Measurements from ENCODE around the gene OR2C3.
"Not testable (repeated sequence)": the region's sequence is repeated elsewhere in the genome, so short reads cannot be mapped to it uniquely, and the experiment has no call there.

Gene OR2C3

DNA sequence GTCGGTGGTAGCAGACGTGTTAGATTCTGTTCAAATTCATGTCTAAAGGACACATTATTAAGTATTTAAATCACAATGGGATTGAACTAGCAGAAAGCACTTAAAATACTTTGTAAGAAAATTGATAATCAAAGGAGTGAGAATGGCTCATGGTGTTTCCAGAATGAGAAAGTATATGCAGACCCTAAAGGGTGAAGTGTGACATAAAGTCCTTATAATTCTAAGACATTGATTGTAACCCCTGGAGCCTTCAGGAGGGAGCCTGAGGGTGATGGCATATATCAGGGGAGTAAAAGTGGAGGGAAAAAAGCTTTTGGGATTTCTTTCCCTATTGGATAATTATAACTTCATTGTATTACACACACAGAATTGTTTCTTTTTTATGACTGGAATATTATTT lies at the start of gene OR2C3:
OR2C3 (minus strand) TSS at position 101 of the 400 bp plus-strand sequence. CDS start 3,929 bp downstream, outside the sequence.
- DNase-seq (ENCODE audit: extremely low read depth in 1 of 2, low read depth in 1 of 2), result no peak

DNA sequence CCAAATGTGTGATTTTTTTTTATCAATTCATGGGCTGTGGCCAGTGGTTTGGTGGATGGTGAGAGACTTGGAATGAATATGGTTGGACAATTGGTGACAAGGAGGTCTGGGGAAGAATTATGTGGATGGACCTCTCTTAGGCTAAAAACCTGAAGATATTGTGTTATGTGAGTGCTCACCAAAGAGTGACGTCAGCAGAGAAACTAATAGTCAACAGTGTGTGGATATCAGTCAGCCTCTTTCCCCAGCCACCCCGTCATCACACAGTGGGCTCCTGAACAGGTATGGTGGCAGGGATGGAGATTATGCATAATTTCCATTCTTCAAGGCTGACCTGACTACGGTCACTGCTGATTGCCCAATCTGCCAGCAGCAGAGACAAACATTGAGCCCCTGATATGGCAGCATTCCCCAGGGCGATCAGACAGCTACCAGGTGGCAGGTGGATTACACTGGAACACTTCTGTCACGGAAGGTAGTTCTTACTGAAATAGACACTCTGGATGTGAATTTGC lies 42.8 kb upstream of the OR2C3 start:
- no peak for DNase-seq (ENCODE audit: extremely low read depth in 1 of 2, low read depth in 1 of 2)

DNA sequence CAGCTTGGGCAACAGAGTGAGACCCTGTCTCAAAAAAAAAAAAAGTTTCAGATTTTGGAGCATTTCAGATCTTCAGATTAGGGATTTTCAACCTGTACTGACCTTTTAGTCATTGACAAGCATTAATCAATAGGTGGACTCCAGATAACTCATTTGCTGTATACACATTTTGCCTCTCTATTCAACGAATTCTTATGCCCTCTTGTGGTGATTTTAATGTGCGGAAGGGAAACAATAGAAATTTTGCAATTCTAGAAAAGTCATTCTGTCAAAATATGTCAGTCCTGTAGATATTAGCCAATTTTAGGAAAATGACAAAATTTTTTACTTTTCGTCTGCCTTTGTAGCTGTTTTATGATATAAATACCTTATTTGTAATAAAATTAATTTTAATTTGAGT lies 40.3 kb upstream of the OR2C3 start:
- DNase-seq (ENCODE audit: extremely low read depth in 1 of 2, low read depth in 1 of 2), result no peak

DNA sequence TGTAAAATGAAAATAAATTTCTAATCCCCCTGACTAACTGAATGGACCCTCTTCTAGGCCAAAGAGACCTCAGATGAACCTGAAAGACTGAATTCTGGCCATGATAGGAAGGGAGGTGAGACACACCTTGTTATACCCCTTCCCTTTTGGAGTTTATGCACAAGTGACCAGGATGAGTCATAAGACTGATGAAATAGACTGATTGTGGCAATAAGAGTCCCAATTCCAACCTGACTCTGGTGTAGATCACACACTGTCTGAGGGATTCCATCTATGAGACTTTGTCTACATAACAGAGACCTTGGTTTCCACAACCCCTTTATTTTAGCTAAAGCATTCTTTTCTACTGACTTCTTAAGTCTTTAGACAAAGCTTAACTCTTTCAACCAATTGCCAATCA lies 38.4 kb upstream of the OR2C3 start:
- DNase-seq (ENCODE audit: extremely low read depth in 1 of 2, low read depth in 1 of 2), result no peak

DNA sequence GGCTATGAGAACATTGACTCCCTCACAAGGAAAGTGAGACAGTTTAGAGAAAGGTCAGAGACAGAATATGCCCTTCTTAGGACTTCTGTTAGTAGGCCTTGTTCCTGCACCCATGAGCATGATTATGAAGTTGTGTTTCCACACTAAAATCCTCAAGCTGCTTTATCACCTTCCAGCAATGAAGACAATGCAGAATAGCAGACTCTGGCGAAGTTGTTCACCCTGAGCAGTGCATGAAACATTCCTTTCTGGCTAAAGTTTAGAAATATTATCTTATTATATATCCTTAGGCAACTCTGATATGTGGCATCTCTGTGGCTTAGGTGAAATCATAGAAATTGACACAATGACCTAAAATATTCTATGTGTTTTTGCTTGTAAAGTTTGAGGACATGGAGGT lies 38.0 kb upstream of the OR2C3 start:
- DNase-seq (ENCODE audit: extremely low read depth in 1 of 2, low read depth in 1 of 2), result no peak

DNA sequence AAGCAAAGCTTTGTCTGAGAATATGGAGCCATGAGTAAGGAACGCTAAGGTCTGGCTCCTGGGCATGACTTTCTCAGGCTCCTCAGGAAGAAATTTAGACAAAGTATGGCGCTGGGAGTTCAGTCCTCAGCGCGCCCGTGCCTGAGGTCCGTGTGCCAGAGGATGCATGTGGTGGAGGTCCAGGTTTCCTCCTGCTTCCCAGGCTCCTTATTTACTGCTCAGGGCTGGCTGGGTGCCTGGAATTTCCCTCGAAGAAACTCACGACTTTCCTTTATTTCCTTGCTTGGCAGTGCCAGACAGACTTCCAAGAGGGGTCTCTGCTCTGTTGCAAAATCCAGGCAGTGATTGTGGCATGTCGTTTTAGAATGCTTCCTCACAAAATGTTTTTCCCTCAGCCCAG lies 26.0 kb upstream of the OR2C3 start:
- DNase-seq (ENCODE audit: extremely low read depth in 1 of 2, low read depth in 1 of 2), result no peak

DNA sequence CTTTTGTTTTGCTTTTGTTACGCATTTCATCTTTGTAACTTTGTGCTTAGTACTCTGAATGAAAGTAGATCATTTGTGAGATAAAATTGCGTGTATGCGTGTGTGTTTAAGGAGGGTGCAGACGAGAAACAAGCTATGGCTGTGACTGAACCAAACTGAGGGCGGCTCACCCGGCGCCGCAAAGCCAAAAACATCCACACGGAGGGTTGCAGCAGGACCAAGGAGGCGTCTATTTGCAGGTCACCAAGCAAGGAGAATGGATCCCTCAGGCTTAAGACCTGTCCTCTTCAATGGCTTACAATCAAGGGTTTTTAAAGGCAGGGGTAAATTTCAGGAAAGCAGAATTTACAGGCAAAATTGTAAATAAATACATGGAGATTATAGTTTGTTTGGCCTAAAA lies 25.5 kb upstream of the OR2C3 start:
- no peak for DNase-seq (ENCODE audit: extremely low read depth in 1 of 2, low read depth in 1 of 2)

DNA sequence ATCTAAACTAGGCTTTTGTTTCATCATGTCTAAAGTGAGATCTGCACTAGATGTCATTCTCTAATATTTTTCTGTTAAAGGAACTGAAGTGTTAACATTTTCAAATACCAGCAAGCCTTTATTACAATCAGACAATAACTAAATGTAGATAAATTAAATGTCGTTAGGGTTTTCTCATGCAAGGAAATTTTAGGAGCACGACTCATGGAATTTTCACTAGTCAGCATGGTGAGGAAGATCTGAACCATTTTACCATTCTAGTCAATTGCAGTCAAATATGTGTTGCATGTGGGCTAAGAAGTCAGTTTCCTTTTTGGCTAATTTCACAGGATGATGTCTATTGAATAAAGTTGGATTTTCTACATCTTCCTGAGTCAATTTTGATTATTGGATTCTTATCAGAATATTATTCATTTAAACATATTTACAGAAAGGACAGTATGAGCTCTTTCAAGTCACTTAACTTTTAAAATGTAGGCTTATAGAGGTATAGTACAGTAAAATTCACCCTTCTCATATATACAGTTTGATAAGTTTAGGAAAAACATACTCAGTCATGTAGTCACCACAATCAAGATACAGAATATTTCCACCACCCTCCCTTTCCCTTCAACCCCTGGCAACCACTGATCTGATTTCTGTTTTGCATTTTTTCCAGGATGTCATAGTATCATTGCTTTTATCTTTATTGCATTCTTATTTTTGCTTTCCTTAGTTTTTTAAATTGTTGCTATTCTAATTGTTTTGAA lies 21.9 kb upstream of the OR2C3 start:
- DNase-seq (ENCODE audit: extremely low read depth in 1 of 2, low read depth in 1 of 2), result no peak

DNA sequence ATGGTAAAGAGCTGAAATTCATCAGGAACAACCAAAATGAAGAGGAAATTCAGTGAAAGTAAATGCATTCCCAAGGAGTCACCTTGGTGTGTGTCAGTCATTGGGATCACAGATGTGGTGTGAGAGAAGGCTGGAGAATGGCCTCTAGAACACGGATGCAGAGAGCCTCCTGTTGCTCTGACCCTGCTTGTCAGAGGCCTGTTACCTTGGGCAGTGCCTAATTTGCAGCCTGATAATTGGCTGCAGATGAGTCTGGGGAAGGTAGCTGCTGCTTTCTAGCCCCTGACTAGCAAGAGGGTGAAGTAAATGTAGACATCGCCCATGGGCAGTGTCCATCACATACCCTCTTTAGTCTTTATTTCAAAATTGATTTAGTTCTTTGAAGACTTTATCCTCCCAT lies 16.0 kb upstream of the OR2C3 start:
- DNase-seq (ENCODE audit: extremely low read depth in 1 of 2, low read depth in 1 of 2), result no peak

DNA sequence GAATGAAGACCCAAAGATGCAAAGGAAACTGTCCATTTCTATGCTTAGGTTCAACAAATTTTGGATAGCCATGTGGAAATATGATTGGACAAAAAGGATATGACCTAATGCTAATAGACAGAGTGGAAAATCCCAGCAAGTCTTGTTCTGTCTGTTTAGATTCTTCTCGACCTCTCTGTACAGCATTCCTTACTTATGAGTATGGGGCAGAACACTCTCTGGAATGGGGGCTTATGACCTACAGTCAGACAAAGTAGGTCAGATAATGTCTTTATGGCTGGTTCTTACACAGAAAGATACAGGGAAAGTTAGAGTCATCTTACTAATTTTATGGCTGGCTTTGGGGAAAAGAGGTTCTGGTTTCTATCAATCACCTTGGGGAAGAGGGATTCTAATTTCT lies 15.5 kb upstream of the OR2C3 start:
- DNase-seq (ENCODE audit: extremely low read depth in 1 of 2, low read depth in 1 of 2), result no peak

DNA sequence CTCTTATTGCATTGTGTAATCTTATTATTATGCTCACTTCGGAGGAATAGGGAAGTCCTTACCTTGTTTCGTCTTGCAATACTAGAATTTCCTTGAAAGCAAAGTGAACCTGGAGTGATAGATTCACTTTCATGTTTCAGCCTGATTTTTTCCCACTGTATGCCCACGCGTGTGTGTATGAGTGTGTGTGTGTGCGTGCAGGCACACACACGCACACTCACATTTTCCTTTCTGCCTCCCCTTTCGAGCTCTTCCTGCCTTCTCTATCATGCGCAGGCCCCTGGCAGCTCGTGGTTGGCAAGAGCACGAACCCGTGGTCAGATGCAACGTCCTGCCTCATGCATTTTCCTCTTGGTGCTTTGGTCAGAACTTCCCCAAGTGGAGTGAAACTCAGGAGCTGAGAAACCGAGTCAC lies 12.5 kb upstream of the OR2C3 start, which contains the start of gene GCSAML:
GCSAML (plus strand) TSS at position 366 of the 414 bp plus-strand sequence. CDS start 58 bp downstream, outside the sequence.
- no peak for DNase-seq (ENCODE audit: extremely low read depth in 1 of 2, low read depth in 1 of 2)

DNA sequence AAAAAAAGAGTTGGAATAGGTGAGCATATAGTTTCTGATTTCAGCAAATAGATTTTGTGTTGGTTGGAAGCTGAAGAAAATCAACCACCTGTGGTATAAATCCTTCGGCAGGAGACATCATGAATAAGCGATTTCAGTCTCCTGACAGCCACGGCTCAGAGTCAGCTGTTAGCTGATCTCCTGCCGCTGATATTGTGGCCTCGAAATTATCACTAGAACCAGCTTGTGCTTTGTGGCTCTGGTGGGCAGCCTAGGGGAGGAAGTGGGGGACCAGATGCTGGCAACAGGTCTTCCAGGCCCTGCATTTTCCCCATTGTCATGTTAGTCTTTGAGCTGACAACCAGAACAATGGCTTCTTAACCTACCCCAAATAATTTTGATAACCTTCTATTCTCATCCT lies 11.9 kb upstream of the OR2C3 start:
- no peak for DNase-seq (ENCODE audit: extremely low read depth in 1 of 2, low read depth in 1 of 2)

DNA sequence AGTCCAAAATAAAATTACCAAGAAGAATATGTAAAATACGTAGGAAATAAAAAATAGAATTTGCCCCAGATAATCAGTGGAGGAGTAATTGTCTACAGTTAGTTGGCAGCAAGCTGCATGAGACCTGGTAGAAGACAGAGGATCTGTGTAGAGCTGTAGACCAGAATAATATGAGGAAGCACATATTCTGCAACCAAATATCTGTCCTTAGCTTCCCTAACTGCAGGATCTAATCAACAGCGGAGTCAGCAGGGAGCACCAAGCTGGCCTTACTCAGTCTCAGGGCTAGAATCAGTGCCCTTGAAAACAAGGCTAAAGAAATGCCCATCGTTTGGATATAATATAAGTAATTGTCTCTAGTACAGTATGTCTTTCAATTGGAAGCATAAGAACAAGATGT lies 6.6 kb upstream of the OR2C3 start:
- no peak for DNase-seq (ENCODE audit: extremely low read depth in 1 of 2, low read depth in 1 of 2)

DNA sequence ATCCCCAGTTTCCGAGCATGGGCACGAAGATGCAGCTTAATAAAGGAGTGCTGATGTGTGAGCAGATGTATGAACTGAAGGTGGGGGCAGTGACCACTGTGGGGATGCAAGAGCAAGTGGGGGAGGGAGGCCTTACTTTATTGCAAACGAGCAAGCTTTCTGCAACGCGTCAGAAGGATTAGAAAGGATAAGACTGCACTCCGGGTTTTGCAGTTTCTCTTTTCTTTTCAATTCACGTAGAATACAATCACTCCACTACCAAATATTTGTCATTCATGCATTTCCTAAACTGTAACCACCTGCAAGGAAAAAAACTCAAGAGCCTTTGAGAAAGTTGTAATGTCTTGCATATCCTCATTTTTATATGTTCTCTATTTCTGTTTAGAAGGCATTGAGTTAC lies 4.3 kb upstream of the OR2C3 start:
- no peak for DNase-seq (ENCODE audit: extremely low read depth in 1 of 2, low read depth in 1 of 2)

DNA sequence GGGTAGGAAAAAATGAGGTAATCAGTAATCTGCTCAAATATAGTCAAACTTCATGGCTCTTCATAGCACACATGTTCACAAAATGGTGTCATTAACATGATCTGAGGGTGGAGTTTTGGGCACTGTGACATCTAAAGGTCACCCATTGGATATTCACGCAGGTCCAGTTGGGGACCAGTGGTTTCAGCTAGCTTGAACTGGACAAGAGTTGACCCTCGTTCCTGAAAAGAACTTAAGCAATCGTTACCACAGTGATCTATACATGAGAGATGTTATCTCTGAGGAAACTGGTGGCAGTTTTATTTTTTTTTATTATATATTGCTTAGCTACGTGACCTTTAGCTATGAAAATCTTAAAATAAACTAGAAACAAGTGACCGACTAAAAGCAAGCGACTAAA lies 3.0 kb upstream of the OR2C3 start:
- DNase-seq (ENCODE audit: extremely low read depth in 1 of 2, low read depth in 1 of 2), result no peak

DNA sequence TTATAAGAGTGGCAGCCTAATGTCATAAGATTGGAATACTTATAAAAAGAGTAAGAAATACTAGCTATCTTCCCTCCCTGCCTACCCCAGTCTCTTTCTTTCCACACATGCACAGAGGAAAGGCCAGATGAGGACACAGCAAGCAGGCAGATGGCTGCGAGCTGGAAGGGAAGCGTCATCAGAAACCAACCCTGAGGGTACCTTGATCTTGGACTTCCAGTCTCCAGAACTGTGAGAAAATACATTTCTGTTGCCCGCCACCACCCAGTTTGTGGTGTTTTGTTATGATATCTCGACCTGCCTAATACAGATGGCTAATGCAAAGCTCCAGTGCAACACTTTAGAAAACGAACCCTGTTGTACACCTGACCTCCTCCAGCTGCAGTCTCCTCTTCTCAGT lies 2.3 kb upstream of the OR2C3 start:
- no peak for DNase-seq (ENCODE audit: extremely low read depth in 1 of 2, low read depth in 1 of 2)

DNA sequence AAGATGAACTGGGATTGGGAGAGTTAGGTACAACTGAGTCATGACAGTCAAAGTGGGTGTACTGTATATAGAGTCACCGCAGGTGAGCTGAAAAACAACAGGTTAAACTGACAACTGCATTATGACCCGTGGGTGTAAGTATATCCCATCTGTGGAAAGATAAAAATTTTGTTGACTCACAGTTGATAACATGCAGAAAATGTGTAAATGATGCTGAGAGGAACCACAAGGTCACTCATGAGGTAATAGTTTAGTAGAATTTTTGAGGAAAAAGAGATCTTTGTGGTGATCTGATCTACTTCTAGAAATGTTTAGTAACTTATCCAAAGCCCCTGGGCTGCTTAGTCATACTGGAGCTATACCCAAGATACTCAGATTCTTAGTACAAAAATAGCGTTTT lies 838 bp downstream of the OR2C3 start:
- no peak for DNase-seq (ENCODE audit: extremely low read depth in 1 of 2, low read depth in 1 of 2)

DNA sequence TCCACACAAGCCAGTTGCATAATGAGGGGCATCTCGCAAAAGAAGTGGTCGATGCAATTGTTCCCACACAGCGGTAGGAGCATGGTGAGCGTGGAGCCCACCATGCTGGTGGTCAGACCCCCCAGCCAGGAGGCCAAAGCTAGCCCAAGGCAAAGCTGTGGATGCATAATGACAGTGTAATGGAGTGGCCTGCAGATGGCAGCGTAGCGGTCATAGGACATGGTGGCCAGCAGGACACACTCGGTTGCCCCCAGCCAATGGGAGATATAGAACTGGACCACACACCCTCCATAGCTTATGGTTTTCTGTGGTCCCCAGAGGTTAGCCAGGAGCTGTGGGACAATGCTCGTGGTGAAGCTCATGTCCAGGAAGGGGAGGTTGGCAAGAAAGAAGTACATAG lies 4.3 kb downstream of the OR2C3 start:
- no peak for DNase-seq (ENCODE audit: extremely low read depth in 1 of 2, low read depth in 1 of 2)

DNA sequence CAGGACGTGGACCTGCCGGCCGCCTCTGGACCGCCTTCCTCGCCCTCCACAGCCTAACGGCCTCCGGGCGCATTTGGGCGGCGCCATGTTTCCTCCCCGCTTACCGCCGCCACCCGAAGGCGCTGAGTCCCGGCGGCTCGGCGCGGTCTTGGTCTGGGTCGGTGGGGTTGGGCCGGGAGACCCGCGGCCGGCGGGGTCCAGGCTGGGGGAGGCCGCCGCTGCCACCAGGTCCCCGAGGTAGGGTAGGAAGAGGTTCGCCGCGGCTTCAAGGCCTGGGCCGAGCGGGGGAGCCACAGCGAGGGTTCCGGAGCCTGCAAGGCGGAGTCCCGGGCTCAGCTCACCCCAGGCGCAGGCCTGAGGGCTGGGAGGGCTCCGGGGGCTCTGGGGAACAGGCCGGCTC lies 5.5 kb downstream of the OR2C3 start:
- no peak for DNase-seq (ENCODE audit: extremely low read depth in 1 of 2, low read depth in 1 of 2)

DNA sequence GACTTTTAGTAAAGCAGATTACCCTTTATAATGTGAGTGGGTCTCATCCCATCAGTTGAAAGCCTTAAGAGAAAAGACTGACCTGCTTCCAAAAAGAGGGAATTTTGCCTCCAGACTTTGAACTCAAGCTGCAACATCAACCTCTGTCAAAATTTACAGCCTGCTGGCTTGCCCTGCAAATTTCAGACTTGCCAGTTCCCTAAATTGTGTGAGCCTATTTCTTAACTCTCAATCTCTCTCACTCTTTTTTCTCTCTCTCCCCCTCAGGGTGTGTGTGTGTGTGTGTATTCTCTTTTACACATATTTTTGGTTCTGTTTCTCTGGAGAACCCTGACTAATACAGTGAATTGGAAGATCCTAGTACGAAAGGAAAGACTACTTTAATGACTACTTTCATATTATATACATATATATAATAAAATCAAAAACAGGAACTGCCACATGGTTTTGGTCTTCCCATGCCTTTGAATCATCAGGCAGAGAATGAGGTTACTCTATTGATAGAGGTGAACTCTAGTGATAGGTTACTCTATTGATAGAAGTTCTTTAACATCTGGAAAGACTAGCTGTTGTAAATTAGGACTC lies 6.4 kb downstream of the OR2C3 start:
- no peak for DNase-seq (ENCODE audit: extremely low read depth in 1 of 2, low read depth in 1 of 2)

DNA sequence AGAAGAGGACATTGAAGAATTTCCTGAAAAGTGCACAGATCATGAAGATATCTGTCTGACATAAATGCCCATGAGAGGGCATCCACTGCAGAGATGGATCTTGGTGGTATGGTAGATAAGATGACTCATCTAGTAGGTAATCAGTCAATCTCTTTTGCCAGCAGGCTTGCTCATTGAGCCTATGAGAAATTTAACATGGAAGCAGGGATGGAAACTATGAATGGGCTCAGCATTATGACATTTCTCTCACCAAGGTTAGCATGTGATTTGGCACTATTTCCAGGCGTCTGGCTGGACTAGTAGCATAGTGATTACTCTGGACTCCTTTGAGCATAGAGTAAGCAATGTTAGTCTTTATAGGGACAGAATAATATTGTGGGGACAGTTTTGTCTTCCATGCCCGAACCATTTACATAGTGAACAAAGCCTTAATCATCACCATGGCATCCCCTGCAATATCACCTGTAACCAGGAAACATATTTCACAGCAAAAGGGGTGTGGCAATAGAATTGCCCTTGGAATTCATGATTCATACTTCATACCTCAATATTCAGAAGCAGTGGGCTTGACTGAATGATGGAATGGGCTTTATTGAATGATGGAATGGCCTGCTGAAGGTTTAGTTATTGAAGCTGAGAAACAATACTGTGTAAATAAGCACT lies 7.3 kb downstream of the OR2C3 start:
- no peak for DNase-seq (ENCODE audit: extremely low read depth in 1 of 2, low read depth in 1 of 2)

DNA sequence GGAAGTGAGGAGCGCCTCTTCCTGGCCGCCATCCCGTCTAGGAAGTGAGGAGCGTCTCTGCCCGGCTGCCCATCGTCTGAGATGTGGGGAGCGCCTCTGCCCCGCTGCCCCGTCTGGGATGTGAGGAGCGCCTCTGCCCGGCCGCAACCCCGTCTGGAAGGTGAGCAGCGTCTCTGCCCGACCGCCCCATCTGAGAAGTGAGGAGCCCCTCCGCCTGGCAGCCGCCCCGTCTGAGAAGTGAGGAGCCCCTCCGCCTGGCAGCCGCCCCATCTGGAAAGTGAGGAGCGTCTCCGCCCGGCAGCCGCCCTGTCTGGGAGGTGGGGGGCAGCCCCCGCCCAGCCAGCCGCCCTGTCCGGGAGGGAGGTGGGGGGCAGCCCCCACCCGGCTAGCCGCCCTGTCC lies 14.4 kb downstream of the OR2C3 start:
- DNase-seq (ENCODE audit: extremely low read depth in 1 of 2, low read depth in 1 of 2), result not testable (repeated sequence)

Measured in stimulated activated CD8-positive, alpha-beta memory T cell treated with anti-CD3 and anti-CD28 coated beads, Interleukin-7, amount 100 ng/mL, for 48 hours (primary cell).